Heart left ventricle (tissue), 16 donors: ENCODE results near the gene ESPNL. TPM values are rescaled to one million over a fixed set of nuclear protein-coding genes. Genes with fewer than 3 reads are reported as not detected.
"Not testable (repeated sequence)": the region's sequence is repeated elsewhere in the genome, so short reads cannot be mapped to it uniquely, and the experiment has no call there.

ENCODE experiments used
- ATAC-seq, 4 donors: fragments of 200-7000 bp; cut with Tn5 transposase; one replicate each; pipeline ENCODE4 v1.9.1; 2020 to 2022; ENCODE audit warnings: moderate library complexity in 4 of 4, mild to moderate bottlenecking in 3 of 4, moderate number of reproducible peaks in 1 of 4
- DNase-seq, 5 donors: peaks; one replicate each; pipeline ENCODE4 v3.0.0-alpha.2; 2020
- H3K27ac ChIP-seq, 12 donors: fragments of 200-600 bp; sonication (generic) in 4 of 12; one replicate each; pipeline versions ENCODE4 v1.5.0 to v1.8.0; 2016 to 2022; ENCODE audit warnings: mild to moderate bottlenecking in 2 of 12
- H3K27me3 ChIP-seq, 9 donors: fragments of 200-600 bp; sonication (generic) in 2 of 9; one replicate each; pipeline versions ENCODE4 v1.5.1 to v1.8.0; 2016 to 2022; ENCODE audit warnings: mild to moderate bottlenecking in 3 of 9
- H3K36me3 ChIP-seq, 9 donors: fragments of 200-600 bp; sonication (generic) in 2 of 9; one replicate each; pipeline versions ENCODE4 v1.5.0 to v1.8.0; 2018 to 2022; ENCODE audit warnings: mild to moderate bottlenecking in 2 of 9
- H3K4me1 ChIP-seq, 12 donors: fragments of 200-600 bp; sonication (generic) in 4 of 12; one replicate each; pipeline versions ENCODE4 v1.5.0 to v1.8.0; 2016 to 2022; ENCODE audit warnings: mild to moderate bottlenecking in 3 of 12
- H3K4me3 ChIP-seq, 12 donors: fragments of 200-600 bp; sonication (generic) in 4 of 12; one replicate each; pipeline versions ENCODE4 v1.5.0 to v1.8.0; 2017 to 2022; ENCODE audit warnings: mild to moderate bottlenecking in 9 of 12, moderate library complexity in 4 of 12
- H3K9me3 ChIP-seq, 12 donors: fragments of 200-600 bp; sonication (generic) in 4 of 12; one replicate each; pipeline versions ENCODE4 v1.5.0 to v1.8.0; 2016 to 2022; ENCODE audit warnings: mild to moderate bottlenecking in 1 of 12
- POLR2A ChIP-seq, 2 donors: fragments of 450-650 bp; IDR thresholded peaks; one replicate each; pipeline ENCODE4 v1.6.1; 2017; ENCODE audit warnings: antibody characterized with exemption in 2 of 2, mild to moderate bottlenecking in 2 of 2, moderate library complexity in 2 of 2
- WGBS, 4 donors: extraction: QIAGEN DNeasy Blood & Tissue Kit in 2 of 4; methylation state at CpG; one replicate each; pipeline versions ENCODE4 v1.1.5 to v1.1.7; 2013 to 2018; 5-methylcytosine and 5-hydroxymethylcytosine counted together
- intact Hi-C, 10 donors: fragments of 100-400 bp; cut with DNase I; formaldehyde crosslinking; loops; one replicate each; pipeline versions ENCODE4 v1.11.1 to v1.14.2; 2022
- polyA plus RNA-seq, 2 donors: library from polyadenylated mRNA; stranded (reverse); fragments of 200-250 nt; gene quantifications; one replicate each; pipeline ENCODE4 v1.2.3, GENCODE V29; 2013
- total RNA-seq, 9 donors: library from RNA; depleted of rRNA in 2 of 9; stranded (reverse); fragments of >200 nt in 2 of 9; fragmentation: NEBNext Ultra II Directional in 3 of 9; extraction: Animal tissue kit (Norgen Biotek cat#: 25700) in 3 of 9; gene quantifications; one replicate each; pipeline versions ENCODE4 v1.1.0 to v1.2.4, GENCODE V29; 2016 to 2023
- TF ChIP-seq, protein P1 (sequence below), 12 donors: fragments of 200-600 bp; sonication (generic) in 4 of 12; IDR thresholded peaks; one replicate each; pipeline versions ENCODE4 v1.5.0 to v1.8.0; 2018 to 2022; ENCODE audit warnings: antibody characterized with exemption in 12 of 12, mild to moderate bottlenecking in 5 of 12
- donor health status: ischemic (EF 13 %, LVEDD 7.1; RV severe dilation, severe dysfunction).
- donor health status: healthy with polysubstance abuse.
- donor health status: DM: no; HTN: yes; CAD: no.
- donor health status: DM: no; HTN: no; CAD: no.
- donor health status: ischemic (EF 25% LVEDD 6.9; RV normal size, moderate dysfunction).
- donor health status: ischemic (EF 25% LVEDD 5.7; RV mildly dilated, moderate dysfunction).
- donor health status: healthy.
- donor health status: DM: yes; HTN: yes; CAD: no.
- donor health status: ischemic (EF 35%, LVEDD 5.7; RV mildly dilated, moderate dysfunction).
- donor health status: nonischemic (EF 11% LVEDD 7.7; RV severe dilation, severe dysfunction).
- donor health status: DM: yes; HTN: yes; CAD: no.
- donor health status: PGD.
- donor health status: ischemic (EF 29% LVEDD 5.4; RV normal size, mild dysfunction).
- donor health status: nonischemic (EF 23%, LVEDD 6.1; RV moderate dilation, normal function).

ESPNL gene
- total and polyA plus RNA-seq, 11 donors = 0.05 to 1.2 (median 0.27) TPM; not detected in 2

DNA sequence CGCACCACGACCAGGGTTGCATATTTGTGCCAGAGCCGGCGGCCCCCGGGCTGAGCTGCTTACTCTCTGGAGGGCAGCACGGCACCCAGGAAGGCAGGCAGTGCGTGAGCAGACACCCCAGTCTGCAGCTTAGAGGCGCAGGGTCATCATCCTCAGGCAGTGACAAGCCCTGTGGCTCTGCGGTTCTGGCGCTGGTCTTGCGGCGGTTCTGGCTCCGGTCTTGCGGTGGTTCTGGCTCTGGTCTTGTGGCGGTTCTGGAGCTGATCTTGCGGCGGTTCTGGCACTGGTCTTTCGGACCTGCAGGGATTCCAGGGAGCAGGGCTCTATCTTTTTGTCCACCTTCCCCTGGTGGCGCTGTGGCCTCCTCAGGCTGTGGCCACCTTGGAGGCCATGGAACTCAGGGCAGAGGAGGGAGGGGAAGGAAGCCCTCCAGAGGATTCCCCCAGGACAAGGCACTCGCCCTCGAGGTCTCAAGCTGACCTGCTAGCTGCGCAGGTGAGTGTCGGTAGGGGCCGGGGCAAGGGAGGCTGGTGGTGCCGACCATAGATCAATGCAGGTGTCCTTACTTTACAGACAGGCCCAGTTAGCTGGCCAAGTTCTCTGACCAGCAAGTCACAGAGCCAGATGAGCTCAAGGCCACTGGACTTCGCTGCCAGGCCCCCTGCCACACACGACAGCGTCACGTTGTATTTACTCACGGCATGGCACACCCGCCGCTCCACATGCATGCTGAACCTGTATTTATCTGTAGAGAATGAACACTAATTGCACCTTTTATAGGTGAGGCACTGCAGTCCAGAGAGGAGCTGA is 14.9 kb downstream of the ESPNL start:
- DNase-seq (peak in 3 of 5 donors; percentile 12 to 45 (median 20)), ATAC-seq (no peak)
- Histone ChIP-seq H3K27ac (no peak overlapping the region), H3K4me1 (peaks cover 0 to 2% (median 0%) of the 10 kb centered on the region in 12 donors), H3K27me3 (peaks cover 0 to 32% (median 0%) of the 10 kb centered on the region in 9 donors), H3K4me3 (no peak overlapping the region), H3K36me3 (no peaks in the 10 kb centered on the region), H3K9me3 (peaks cover 0 to 16% (median 7%) of the 10 kb centered on the region in 12 donors)
- TF ChIP-seq, protein P1, sequence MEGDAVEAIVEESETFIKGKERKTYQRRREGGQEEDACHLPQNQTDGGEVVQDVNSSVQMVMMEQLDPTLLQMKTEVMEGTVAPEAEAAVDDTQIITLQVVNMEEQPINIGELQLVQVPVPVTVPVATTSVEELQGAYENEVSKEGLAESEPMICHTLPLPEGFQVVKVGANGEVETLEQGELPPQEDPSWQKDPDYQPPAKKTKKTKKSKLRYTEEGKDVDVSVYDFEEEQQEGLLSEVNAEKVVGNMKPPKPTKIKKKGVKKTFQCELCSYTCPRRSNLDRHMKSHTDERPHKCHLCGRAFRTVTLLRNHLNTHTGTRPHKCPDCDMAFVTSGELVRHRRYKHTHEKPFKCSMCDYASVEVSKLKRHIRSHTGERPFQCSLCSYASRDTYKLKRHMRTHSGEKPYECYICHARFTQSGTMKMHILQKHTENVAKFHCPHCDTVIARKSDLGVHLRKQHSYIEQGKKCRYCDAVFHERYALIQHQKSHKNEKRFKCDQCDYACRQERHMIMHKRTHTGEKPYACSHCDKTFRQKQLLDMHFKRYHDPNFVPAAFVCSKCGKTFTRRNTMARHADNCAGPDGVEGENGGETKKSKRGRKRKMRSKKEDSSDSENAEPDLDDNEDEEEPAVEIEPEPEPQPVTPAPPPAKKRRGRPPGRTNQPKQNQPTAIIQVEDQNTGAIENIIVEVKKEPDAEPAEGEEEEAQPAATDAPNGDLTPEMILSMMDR (IDR thresholded peaks at IDR 0.05) = no peak
- no peak for TF ChIP-seq POLR2A (IDR thresholded peaks at IDR 0.05)
- intact Hi-C loops = no loop called here
- WGBS, 4 donors = 88 to 91% (median 90%) methylated on average over 21 to 32 of the region's 32 CpGs

DNA sequence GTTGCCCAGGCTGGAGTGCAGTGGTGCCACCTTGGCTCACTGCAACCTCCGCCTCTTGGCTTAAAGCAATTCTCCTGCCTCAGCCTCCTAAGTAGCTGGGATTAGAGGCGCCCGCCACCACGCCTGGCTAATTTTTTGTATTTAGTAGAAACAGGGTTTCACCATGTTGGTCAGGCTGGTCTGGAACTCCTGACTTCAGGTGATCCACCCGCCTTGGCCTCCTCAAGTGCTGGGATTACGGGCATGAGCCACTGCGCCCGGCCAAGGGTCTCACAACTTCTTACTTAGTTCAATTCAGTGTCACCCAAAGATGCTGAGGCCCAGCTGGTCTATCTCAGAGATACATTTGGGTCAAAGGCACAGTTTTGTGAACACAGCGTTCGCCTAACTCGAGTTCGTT is 15.6 kb downstream of the ESPNL start:
- ATAC-seq, H3K4me1 ChIP-seq, H3K27ac ChIP-seq, H3K36me3 ChIP-seq, H3K4me3 ChIP-seq, intact Hi-C loops: not testable (repeated sequence)
- H3K9me3 ChIP-seq = peaks cover 0 to 16% (median 7%) of the 10 kb centered on the region in 12 donors
- peaks cover 0 to 32% (median 0%) of the 10 kb centered on the region in 9 donors for H3K27me3 ChIP-seq
- 92 to 98% (median 97%) methylated on average over 12 of the region's 12 CpGs for WGBS, 4 donors
- DNase-seq = peak in 1 of 5 donors; percentile 8

DNA sequence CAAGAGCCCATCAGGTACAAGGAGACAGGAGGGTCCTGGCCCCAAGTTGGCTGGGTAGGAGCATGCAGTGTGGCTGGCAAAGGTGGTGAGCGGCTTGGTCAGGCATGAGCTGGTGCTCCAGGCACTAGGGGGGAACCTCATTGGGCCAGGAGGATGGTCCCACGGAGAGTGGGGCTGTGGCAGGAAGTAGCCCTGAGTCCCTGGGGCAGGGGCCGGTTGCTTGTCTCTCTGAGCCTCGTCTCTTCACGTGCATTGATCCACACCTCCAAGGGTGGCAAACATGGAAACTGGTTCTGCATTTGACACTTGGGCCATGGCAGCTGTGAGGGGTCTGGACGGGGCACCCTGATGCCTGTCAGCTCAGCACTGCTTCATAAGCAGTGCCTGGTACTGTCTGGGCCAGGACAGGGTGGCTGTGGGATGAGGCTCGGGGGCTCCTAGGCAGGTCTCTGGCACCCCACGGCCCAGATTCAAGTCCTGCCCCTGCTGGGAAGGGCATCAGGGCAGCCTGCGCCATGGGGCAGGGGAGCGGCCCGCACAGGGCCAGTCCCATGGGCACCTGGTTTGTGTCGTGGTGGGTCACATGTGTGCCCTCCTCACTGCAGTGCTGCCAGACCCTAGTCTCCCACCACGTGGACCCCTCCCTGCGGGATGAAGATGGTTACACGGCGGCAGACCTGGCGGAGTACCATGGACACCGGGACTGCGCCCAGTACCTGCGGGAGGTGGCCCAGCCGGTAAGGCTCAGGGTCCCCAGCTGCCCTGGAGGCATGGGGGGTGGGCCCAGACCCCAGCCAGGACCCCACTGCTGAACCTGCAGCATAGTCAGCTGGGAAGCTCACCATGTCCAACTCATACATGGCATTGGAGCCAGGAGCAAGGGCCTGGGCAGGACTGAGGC is 16.4 kb downstream of the ESPNL start:
- intact Hi-C loops = no loop called here
- Histone ChIP-seq H3K27ac (no peak overlapping the region), H3K4me3 (no peak overlapping the region), H3K36me3 (no peaks in the 10 kb centered on the region), H3K9me3 (peaks cover 0 to 16% (median 7%) of the 10 kb centered on the region in 12 donors), H3K4me1 (peaks cover 0 to 9% (median 0%) of the 10 kb centered on the region in 12 donors), H3K27me3 (peaks cover 0 to 32% (median 0%) of the 10 kb centered on the region in 9 donors)
- WGBS, 4 donors = 83 to 89% (median 87%) methylated on average over 1 to 21 of the region's 21 CpGs
- ATAC-seq (peak in 1 of 4 donors; percentile 25), DNase-seq (peak in 2 of 5 donors; percentile 18 to 44)
- TF ChIP-seq POLR2A (IDR thresholded peaks at IDR 0.05) = no peak
- TF ChIP-seq, protein P1 (IDR thresholded peaks at IDR 0.05) = no peak

DNA sequence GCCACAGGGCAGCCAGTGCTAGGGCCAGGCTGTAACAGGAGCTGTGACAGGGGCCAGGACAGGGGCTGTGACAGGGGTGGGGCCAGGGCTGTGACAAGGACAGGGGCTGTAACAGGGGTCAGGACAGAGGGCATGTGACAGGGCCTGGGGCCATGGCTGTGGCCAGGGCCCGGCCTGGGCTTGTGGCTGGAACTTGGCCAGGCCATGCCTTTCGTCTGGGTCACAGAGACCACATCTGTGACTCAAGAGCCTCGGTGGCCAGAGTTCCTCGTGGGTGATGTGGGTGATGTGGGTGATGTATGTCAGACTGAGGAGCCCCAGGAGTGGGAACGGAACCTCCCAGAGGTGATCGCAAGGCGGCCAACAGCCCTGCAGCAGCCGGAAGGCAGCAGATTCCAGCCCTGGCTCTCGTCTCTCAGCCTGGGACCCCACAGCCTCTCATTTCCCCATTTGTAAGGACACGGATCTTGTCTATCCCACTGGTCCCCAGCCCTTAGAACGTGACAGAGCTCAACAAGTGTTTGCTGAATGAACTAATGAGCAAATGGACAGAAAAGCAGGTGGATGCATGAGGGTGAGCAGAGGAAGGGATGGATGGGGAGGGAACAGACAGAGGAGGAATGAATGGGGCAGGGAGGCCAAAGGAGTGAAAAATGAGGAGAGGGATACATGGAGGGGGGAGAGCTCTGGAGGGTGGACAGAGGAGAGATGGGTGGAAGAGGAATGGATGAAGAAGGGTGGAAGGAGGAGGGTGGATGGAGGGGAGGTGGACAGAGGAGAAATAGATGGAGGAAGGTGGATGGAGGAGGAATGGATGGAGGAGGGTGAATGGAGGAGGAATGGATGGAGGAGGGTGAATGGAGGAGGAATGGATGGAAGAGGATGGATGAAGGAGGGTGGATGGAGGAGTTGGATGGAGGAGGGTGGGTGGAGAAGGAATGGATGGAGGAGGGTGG is 17.3 kb downstream of the ESPNL start:
- WGBS, 4 donors = 68 to 75% (median 73%) methylated on average over 9 to 11 of the region's 11 CpGs
- peaks cover 0 to 32% (median 0%) of the 10 kb centered on the region in 9 donors for H3K27me3 ChIP-seq
- DNase-seq = peak in 2 of 5 donors; percentile 11 to 48

More for the DNA sequence above, 17.3 kb downstream of the ESPNL start:
- Histone ChIP-seq H3K36me3 (no peaks in the 10 kb centered on the region), H3K27ac (no peak overlapping the region), H3K4me1 (peaks cover 0 to 9% (median 0%) of the 10 kb centered on the region in 12 donors), H3K9me3 (peaks cover 0 to 8% (median 4%) of the 10 kb centered on the region in 12 donors), H3K4me3 (no peak overlapping the region)
- TF ChIP-seq POLR2A (IDR thresholded peaks at IDR 0.05) = no peak
- TF ChIP-seq, protein P1 (IDR thresholded peaks at IDR 0.05) = no peak
- intact Hi-C loops = no loop called here
- ATAC-seq = peak in 1 of 4 donors; percentile 16
